ENCODE results near the gene NAT10. TPM values are rescaled to one million over a fixed set of nuclear protein-coding genes. Genes with fewer than 3 reads are reported as not detected.

NAT10 gene
- total RNA-seq, 4 donors from 2014 or later: 17.7 to 33.6 (median 24.3) TPM

GRCh38 chr11:34145847-34146381, 40.5 kb downstream of the NAT10 start:
- TF ChIP-seq CTCF (IDR thresholded peaks at IDR 0.05; ENCODE audit: low read depth): no peak

DNA sequence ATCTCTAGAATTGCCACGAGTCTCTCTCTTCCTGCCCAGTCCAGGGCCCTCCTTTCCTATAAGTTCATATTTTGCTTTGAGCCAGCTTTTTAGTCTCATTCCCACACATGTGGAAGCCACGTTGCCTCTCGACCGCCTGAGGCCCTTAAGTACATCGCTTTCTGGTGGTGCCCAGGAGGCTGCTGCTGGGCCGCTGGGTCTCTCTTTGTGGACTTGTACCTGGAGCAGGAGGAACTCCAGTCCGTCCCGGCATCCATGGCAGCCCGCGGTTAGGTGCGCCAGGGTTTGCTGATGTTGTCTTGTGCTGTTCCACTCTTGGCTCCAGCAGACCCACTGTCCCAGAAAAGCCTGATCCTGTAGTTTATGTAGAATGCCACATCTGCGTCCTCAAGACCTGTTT, 41.0 kb downstream of the NAT10 start:
- no peak for TF ChIP-seq CTCF (IDR thresholded peaks at IDR 0.05; ENCODE audit: low read depth)

DNA sequence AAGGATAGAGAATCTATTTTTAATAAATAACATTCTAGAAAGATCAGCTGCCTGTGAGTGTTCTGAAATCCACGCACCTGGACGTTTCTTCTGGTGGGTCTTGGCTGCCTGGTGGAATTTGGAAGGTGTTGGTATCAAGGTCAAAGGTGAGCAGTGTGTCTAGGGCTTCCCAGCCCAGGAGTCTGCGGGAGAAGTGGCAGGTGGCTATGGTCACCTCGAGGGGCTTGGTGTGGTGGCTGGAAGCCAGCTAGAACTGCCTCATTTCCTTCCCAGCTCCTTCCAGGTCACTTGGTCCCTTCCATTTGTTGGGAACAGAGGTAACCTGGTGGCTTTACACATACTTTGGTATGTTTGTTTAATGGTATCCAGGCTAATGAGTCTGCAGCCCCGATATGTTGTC, 41.4 kb downstream of the NAT10 start:
- TF ChIP-seq CTCF (IDR thresholded peaks at IDR 0.05; ENCODE audit: low read depth): no peak

GRCh38 chr11:34147581-34147980, 42.2 kb downstream of the NAT10 start:
- TF ChIP-seq CTCF (IDR thresholded peaks at IDR 0.05; ENCODE audit: low read depth): no peak

DNA sequence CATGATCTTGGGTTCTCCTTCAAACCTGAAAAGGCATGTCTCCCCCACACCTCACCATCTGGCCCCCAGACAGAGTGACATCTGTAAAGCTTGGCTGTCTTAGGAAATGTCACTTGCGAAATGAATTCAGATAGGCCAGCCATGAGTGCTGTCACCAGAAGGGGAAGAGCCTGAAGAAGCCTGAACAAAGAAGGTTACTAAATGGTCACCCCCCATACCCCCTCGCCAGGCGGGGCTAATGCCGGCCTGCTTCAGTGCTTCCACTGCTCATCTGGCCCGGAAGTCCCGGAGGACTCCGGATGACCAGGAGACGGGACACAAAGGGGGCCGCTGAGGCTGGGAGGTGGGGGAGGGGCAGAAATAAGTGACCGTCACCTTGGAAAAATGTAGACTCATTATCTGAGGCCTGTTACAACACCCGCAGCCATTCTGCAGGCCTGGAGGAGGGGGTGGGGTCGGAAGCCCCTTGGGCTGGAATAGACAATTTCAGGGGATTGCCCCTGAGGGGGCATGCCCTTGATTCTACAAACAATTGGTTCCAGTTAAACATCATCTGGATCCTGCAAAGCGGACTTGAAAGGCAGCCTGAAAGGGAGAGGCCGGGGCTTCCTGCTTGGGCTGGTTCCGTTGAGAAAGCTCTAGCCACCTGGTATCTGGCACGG, 43.2 kb downstream of the NAT10 start:
- no peak for TF ChIP-seq CTCF (IDR thresholded peaks at IDR 0.05; ENCODE audit: low read depth)

- no peak for TF ChIP-seq CTCF (IDR thresholded peaks at IDR 0.05; ENCODE audit: low read depth)
Measured at GRCh38 chr11:34149274-34149673, 43.8 kb downstream of the NAT10 start.

DNA sequence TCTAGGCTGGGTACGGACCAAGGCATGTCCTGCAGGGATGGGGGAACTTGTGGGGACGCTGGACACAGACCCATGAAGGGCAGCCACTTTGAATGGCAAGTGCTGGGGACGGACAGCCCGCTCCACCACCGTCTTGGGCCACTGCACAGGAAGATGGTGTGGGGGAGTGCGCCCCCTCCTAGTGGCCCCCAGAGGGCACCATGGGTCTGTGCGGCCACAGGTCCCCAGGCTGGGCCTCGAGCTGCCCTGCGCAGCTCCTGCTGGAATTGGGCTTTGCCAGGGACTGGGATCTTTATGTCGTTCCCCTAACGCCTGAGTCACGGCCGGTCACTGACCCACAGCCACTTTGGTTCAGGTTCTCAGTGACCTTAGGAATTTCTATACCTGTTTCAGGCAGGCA, 44.4 kb downstream of the NAT10 start:
- no peak for TF ChIP-seq CTCF (IDR thresholded peaks at IDR 0.05; ENCODE audit: low read depth)
